ENCODE data around the gene NAXD. TPM values are rescaled to one million over a fixed set of nuclear protein-coding genes. Genes with fewer than 3 reads are reported as not detected.

NAXD gene
- total and polyA plus RNA-seq, 10 of the 15 experiments (the other 5 are each of a cell fraction or from before 2014, with no cell fraction given): 1.5 to 36.2 (median 23.8) TPM

DNA sequence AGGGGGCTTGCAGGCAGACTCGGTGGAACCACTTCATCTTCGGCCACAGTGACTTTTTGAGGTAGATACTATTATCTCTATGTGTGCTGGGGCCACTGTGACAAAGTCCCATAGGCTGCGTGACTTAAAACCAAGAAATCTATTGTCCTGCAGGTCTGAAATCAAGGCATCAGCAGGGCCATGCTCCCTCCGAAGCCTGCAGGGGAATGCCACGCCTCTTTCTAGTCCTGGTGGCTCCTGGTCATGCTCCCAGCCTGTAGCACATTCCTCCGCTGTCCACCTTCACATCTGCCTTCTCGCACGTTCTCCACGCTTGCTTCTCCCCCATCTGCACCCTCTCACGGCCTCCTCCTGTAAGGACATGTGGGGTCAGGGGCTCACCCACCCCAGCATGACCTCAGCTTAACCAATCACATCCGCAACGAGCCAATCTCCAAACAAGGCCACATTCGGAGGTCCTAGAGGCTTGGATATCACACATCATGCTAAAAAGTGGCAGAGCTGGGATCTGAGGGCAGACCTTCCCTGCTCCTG, 32.9 kb upstream of the NAXD start (continued):
- TF ChIP-seq NBN (IDR thresholded peaks at IDR 0.05): no peak
- no peak for TF ChIP-seq ZNF384 (IDR thresholded peaks at IDR 0.05; ENCODE audit: borderline replicate concordance, low read depth, low read length)
- no peak for TF ChIP-seq BRCA1 (IDR thresholded peaks at IDR 0.05; ENCODE audit: low read depth, low read length)
- no peak for TF ChIP-seq STAT1 (conservative IDR thresholded peaks at IDR 0.05)
- TF ChIP-seq ZSCAN29 (IDR thresholded peaks at IDR 0.05): no peak
- no peak for TF ChIP-seq GABPA (IDR thresholded peaks at IDR 0.05; ENCODE audit: low read depth)

DNA sequence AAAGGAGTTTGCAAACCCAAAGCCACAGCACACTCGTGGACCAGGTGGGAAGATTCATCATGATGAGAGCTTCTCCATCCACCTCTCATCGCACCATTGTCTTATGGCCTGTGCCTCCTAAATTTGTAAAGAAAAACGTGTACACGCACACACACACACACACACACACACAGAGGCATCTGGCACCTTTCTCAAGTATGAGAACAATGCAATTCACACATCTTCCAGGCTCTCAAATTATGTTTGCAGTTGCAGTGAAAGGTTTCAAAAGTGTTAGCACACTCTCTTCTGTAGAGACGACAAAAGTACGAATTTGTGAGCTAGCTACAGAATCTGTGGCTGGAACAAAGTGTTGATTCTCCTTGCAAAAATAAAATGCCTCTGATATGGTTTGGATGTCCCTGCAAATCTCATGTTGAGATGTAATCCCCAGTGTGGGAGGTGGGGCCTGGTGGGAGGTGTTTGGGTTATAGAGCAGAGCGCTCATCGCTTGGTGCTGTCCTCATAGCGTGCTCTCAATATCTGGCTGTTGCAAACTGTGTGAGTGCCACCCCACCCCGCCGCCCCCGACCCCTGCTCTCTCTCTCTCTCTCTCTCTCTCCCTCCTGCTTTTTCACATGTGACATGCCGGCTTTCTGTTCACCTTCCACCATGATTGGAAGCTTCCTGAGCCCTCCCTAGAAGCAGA, 32.0 kb upstream of the NAXD start:
- Histone ChIP-seq H2AFZ (ENCODE audit: control insufficient read depth, low read depth, low read length) (no peak overlapping the region), H4K20me1 (ENCODE audit: control insufficient read depth, insufficient read depth) (no peaks in the 10 kb centered on the region), H3K79me2 (ENCODE audit: control insufficient read depth, insufficient read depth, low read length) (no peaks in the 10 kb centered on the region), H3K4me2 (ENCODE audit: control insufficient read depth, insufficient read depth) (no peak overlapping the region), H3K27me3 (replicated peaks in 1 of 2; ENCODE audit: control insufficient read depth in 2 of 2, insufficient read depth in 2 of 2, low read length in 1 of 2) (no peaks in the 10 kb centered on the region), H3K9ac (ENCODE audit: control insufficient read depth, insufficient read depth, low read length) (no peak overlapping the region), H3K4me3 (no peak overlapping the region), H3K9me3 (replicated peaks; ENCODE audit: control insufficient read depth, insufficient read depth, low read length) (no peaks in the 10 kb centered on the region), H3K27ac (ENCODE audit: control insufficient read depth, insufficient read depth) (no peak overlapping the region), H3K4me1 (ENCODE audit: control insufficient read depth, insufficient read depth, low read length) (no peaks in the 10 kb centered on the region), H3K36me3 (ENCODE audit: control insufficient read depth in 2 of 2, insufficient read depth in 2 of 2, low read length in 1 of 2) (no peaks in the 10 kb centered on the region)
- ChIA-PET SMC1A (ENCODE audit: uncharacterized antibody, unreplicated experiment) (interaction anchor here (1.0 to 1.4 kb wide), 3 partner anchors 13 to 128 kb away, joined by 3 to 4 read pairs (median 3); no protein-coding TSS in a partner anchor), RAD21 (ENCODE audit: unreplicated experiment) (no interaction called here), POLR2A (interaction anchor here (0.6 to 0.7 kb wide), 2 partner anchors 10 to 37 kb away, joined by 3 to 7 read pairs; no protein-coding TSS in a partner anchor), CTCF (interaction anchor here (0.7 to 1.5 kb wide), 3 partner anchors 13 to 34 kb away, joined by 3 read pairs; partner anchors contain the start of gene RAB20)
- ATAC-seq (no peak), FAIRE-seq (no peak), DNase-seq (ENCODE audit: low read depth, low spot score) (no peak)
- TF ChIP-seq, protein P1, sequence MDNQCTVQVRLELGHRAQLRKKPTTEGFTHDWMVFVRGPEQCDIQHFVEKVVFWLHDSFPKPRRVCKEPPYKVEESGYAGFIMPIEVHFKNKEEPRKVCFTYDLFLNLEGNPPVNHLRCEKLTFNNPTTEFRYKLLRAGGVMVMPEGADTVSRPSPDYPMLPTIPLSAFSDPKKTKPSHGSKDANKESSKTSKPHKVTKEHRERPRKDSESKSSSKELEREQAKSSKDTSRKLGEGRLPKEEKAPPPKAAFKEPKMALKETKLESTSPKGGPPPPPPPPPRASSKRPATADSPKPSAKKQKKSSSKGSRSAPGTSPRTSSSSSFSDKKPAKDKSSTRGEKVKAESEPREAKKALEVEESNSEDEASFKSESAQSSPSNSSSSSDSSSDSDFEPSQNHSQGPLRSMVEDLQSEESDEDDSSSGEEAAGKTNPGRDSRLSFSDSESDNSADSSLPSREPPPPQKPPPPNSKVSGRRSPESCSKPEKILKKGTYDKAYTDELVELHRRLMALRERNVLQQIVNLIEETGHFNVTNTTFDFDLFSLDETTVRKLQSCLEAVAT (IDR thresholded peaks at IDR 0.05): no peak
- no peak for TF ChIP-seq MEF2A (IDR thresholded peaks at IDR 0.05; ENCODE audit: insufficient read depth, low read depth, low read length)
- TF ChIP-seq RB1 (IDR thresholded peaks at IDR 0.05; ENCODE audit: borderline replicate concordance): no peak
- no peak for TF ChIP-seq SUPT20H (IDR thresholded peaks at IDR 0.05; ENCODE audit: borderline replicate concordance, control insufficient read depth, low read depth, low read length)
- TF ChIP-seq SPI1 (IDR thresholded peaks at IDR 0.05; ENCODE audit: borderline replicate concordance, insufficient read depth, low read depth, low read length): no peak
- TF ChIP-seq YBX1 (IDR thresholded peaks at IDR 0.05): no peak
- TF ChIP-seq, protein P2, sequence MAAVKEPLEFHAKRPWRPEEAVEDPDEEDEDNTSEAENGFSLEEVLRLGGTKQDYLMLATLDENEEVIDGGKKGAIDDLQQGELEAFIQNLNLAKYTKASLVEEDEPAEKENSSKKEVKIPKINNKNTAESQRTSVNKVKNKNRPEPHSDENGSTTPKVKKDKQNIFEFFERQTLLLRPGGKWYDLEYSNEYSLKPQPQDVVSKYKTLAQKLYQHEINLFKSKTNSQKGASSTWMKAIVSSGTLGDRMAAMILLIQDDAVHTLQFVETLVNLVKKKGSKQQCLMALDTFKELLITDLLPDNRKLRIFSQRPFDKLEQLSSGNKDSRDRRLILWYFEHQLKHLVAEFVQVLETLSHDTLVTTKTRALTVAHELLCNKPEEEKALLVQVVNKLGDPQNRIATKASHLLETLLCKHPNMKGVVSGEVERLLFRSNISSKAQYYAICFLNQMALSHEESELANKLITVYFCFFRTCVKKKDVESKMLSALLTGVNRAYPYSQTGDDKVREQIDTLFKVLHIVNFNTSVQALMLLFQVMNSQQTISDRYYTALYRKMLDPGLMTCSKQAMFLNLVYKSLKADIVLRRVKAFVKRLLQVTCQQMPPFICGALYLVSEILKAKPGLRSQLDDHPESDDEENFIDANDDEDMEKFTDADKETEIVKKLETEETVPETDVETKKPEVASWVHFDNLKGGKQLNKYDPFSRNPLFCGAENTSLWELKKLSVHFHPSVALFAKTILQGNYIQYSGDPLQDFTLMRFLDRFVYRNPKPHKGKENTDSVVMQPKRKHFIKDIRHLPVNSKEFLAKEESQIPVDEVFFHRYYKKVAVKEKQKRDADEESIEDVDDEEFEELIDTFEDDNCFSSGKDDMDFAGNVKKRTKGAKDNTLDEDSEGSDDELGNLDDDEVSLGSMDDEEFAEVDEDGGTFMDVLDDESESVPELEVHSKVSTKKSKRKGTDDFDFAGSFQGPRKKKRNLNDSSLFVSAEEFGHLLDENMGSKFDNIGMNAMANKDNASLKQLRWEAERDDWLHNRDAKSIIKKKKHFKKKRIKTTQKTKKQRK (IDR thresholded peaks at IDR 0.05; ENCODE audit: low read depth, low read length): no peak
- no peak for TF ChIP-seq JUND (IDR thresholded peaks at IDR 0.05; ENCODE audit: low read depth, low read length)
- TF ChIP-seq MYC (IDR thresholded peaks at IDR 0.05; ENCODE audit: insufficient read depth, insufficient read length, insufficient replicate concordance, low read length, severe bottlenecking): no peak
- no peak for TF ChIP-seq RAD51 (IDR thresholded peaks at IDR 0.05)
- TF ChIP-seq NFXL1 (IDR thresholded peaks at IDR 0.05; ENCODE audit: borderline replicate concordance): no peak
- intact Hi-C loops (cut with micrococcal nuclease; ENCODE audit: unreplicated experiment) (no loop called here), in situ Hi-C loops (cut with MboI) (no loop called here)
- 54% methylated on average over 10 of the region's 13 CpGs for WGBS (ENCODE audit: insufficient coverage, insufficient replicate concordance, low lambda C conversion rate, missing lambda C conversion rate)
- no TSS peak for BruUV-seq (replicated peaks)
